Epithelial cell of proximal tubule (primary cell): Measurements from ENCODE around the gene PLXNC1. TPM values are rescaled to one million over a fixed set of nuclear protein-coding genes. Genes with fewer than 3 reads are reported as not detected.

Experiments used
- DNase-seq: peaks from one replicate; pipeline ENCODE4 v3.0.0-alpha.2; 2011; ENCODE audit warnings: low read depth
- H3K4me3 ChIP-seq: 2 replicates; pipeline ENCODE4 v1.5.1; 2011; ENCODE audit warnings: low read depth, mild to moderate bottlenecking, low read length
- total RNA-seq: library from RNA; depleted of rRNA; stranded (reverse); fragments of >200 nt; gene quantifications from 2 replicates; pipeline ENCODE4 v1.2.3, GENCODE V29; 2015
- TF ChIP-seq, protein P1 (sequence below): conservative IDR thresholded peaks from 2 replicates; pipeline ENCODE4 v1.5.1; 2012; ENCODE audit warnings: low read depth, mild to moderate bottlenecking, low read length

PLXNC1 gene
- total RNA-seq, 1 donor from 2014 or later, result 0.06 TPM

DNA sequence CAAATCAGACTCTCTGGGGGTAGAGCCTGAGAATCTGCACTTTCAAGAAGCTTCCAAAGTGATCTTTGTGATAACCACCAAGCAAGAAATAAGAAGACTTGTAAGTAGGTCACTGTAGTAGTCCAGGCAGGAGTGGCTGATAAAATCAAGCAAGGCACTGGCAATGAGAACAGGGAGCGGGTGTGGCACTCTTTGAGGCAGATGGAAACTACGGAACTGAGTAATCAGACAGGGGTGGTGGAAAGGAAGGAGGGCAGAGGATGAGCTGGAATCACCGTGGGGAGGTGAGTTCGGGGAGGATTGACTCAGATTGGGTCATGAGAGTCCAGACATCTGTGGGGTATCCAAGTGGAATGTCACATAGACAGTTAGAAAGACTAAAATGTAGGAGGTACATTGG, 44.4 kb upstream of the PLXNC1 start:
- no peak overlapping the region for H3K4me3 ChIP-seq
- no peak for DNase-seq
- TF ChIP-seq, protein P1, sequence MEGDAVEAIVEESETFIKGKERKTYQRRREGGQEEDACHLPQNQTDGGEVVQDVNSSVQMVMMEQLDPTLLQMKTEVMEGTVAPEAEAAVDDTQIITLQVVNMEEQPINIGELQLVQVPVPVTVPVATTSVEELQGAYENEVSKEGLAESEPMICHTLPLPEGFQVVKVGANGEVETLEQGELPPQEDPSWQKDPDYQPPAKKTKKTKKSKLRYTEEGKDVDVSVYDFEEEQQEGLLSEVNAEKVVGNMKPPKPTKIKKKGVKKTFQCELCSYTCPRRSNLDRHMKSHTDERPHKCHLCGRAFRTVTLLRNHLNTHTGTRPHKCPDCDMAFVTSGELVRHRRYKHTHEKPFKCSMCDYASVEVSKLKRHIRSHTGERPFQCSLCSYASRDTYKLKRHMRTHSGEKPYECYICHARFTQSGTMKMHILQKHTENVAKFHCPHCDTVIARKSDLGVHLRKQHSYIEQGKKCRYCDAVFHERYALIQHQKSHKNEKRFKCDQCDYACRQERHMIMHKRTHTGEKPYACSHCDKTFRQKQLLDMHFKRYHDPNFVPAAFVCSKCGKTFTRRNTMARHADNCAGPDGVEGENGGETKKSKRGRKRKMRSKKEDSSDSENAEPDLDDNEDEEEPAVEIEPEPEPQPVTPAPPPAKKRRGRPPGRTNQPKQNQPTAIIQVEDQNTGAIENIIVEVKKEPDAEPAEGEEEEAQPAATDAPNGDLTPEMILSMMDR, result no peak

DNA sequence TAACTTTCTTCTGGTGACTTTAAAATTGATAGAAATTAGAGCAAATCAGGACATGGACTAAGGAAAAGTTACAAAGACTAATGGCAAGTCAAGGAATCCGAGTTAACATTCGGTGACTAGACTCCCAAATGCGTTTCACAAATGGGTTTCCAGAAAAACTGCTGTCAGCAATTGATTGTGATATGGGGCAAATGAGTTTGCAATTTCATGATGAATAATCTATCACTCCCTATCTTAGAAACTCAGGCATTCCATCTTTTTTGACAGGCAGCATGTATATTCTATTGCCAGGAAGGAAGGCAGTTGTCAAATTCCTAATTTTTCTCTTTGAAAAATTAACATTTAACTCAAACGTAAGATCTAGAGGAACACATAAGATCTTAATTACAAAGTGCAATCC, 40.5 kb upstream of the PLXNC1 start:
- TF ChIP-seq, protein P1, result no peak
- no peak for DNase-seq

DNA sequence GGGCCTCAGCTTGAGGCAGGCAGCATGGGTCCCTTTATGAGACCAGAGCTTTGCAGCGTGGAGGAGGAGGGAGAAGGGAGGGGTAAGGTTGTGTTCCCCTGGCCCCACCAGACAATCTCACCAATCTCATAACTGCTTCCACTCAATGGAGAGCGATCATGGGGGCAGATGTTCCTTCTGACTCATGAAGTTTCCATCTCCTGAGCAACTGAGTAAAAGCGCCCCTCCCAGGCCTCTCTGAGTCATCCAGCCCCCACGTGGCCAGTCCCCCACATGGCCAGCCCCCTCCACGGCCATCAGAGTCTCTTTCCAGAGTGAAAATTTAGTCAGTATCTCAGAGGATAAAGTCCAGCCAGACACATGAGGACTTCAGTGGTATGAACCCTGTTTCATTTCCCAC, 39.2 kb upstream of the PLXNC1 start:
- TF ChIP-seq, protein P1, result no peak
- no peak for DNase-seq
- H3K4me3 ChIP-seq, result no peak overlapping the region

More for the DNA sequence above, 40.5 kb upstream of the PLXNC1 start:
- H3K4me3 ChIP-seq, result no peak overlapping the region

DNA sequence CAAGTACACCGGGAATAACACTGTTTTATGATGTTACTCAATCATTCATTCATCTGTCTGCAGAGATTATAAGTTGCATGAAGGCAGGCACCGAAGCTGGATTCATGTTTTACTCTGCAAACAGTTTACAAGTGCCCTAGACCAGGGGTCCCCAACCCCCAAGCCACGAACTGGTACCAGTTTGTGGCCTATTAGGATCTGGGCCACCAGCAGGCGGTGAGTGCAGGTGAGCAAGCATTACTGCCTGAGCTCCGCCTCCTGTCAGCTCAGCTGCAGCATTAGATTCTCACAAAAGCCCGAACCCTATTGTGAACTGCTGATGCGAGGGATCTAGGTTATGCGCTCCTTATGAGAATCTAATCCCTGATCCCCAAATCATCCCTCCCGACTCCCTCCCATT, 38.1 kb upstream of the PLXNC1 start:
- DNase-seq, result no peak
- no peak overlapping the region for H3K4me3 ChIP-seq
- TF ChIP-seq, protein P1, result no peak

DNA sequence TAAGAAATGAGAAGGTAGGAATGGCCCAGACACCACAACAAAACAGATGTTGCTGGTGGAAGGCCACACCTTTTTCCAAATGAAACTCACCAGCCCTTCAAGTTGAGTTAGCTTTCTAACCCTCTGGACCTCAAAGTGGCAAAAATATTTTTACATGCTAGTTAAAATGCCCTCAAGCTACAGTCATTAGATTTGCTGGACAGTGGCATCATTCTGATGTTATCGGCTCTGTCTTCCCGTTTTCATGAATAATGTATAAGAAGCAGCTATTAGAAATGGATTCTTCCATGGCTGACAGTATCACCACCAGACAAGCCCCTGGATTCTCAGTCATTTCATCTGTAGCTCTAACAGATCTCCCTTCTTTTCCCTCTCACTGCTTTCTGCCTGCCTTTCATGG, 37.1 kb upstream of the PLXNC1 start:
- H3K4me3 ChIP-seq, result no peak overlapping the region
- DNase-seq, result no peak
- TF ChIP-seq, protein P1, result no peak

DNA sequence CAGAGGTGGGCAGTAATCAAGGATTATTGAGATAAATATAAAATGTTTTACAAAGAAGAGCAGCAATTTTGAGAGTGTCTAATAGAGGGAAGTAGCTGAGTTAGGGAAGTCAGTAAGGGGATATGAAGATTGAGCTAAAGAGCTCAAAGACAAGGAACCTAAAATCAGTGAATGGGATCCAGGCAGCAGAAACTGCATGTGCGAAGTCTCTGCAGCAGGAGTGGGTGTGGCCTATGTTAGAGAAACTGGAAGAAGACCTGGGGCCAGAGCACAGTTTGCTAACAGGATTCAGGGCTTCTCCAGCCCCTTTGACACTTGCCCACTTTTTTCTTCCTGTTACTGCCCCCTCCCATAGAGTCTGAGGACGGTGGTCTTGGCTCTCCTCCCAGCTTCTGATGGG, 36.3 kb upstream of the PLXNC1 start:
- TF ChIP-seq, protein P1, result no peak
- no peak overlapping the region for H3K4me3 ChIP-seq
- DNase-seq, result no peak

DNA sequence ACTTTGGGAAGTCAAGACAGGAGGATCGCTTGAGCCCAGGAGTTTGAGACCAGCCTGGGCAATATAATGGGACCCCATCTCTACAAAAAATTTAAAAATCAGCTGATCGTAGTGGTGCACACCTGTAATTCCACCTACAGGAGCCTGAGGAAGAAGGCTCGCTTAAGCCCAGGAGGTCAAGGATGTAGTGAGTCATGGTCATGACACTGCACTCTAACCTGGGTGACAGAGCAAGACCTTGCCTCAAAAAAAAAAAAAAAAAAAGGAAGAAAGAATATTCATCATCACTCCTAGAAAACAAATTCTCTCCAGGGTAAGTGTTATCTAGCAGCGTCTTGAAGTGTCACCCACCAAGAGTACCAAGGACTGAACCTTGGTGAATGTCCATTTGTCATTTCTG, 34.2 kb upstream of the PLXNC1 start:
- DNase-seq, result no peak
- H3K4me3 ChIP-seq, result no peak overlapping the region
- TF ChIP-seq, protein P1, result no peak
